Fibroblast of the aortic adventitia (primary cell): ENCODE data around the gene GPC6. TPM values are rescaled to one million over a fixed set of nuclear protein-coding genes. Genes with fewer than 3 reads are reported as not detected.

Source experiments
- DNase-seq: peaks from one replicate; pipeline ENCODE4 v3.0.0-alpha.2; 2010; ENCODE audit warnings: low read depth
- H3K4me3 ChIP-seq: 2 replicates; pipeline ENCODE4 v1.5.1; 2011; ENCODE audit warnings: low read depth, mild to moderate bottlenecking, control low read depth, low read length, moderate library complexity
- total RNA-seq: library from RNA; depleted of rRNA; stranded (reverse); fragments of >200 nt; gene quantifications from 2 replicates; pipeline ENCODE4 v1.2.3, GENCODE V29; 2012; ENCODE audit warnings: low replicate concordance
- TF ChIP-seq, protein P1 (sequence below): IDR thresholded peaks from 2 replicates; pipeline ENCODE4 v1.5.1; 2011; ENCODE audit warnings: mild to moderate bottlenecking, low read length, control low read depth, inconsistent platforms; ENCODE audit not compliant: insufficient read depth

GPC6 gene
- 76.9 and 92.6 TPM in 2 replicates for total RNA-seq

GRCh38 chr13:93226623-93227279, at the start of gene GPC6:
Gene GPC6 (plus strand): TSS chr13:93226807.
- H3K4me3 ChIP-seq = peak within 1 kb of the TSS; percentile 87
- TF ChIP-seq, protein P1, sequence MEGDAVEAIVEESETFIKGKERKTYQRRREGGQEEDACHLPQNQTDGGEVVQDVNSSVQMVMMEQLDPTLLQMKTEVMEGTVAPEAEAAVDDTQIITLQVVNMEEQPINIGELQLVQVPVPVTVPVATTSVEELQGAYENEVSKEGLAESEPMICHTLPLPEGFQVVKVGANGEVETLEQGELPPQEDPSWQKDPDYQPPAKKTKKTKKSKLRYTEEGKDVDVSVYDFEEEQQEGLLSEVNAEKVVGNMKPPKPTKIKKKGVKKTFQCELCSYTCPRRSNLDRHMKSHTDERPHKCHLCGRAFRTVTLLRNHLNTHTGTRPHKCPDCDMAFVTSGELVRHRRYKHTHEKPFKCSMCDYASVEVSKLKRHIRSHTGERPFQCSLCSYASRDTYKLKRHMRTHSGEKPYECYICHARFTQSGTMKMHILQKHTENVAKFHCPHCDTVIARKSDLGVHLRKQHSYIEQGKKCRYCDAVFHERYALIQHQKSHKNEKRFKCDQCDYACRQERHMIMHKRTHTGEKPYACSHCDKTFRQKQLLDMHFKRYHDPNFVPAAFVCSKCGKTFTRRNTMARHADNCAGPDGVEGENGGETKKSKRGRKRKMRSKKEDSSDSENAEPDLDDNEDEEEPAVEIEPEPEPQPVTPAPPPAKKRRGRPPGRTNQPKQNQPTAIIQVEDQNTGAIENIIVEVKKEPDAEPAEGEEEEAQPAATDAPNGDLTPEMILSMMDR = no peak
- DNase-seq = peak; percentile 98

- no peak overlapping the region for H3K4me3 ChIP-seq
- TF ChIP-seq, protein P1 = no peak
- DNase-seq = peak; percentile 86
Observed at GRCh38 chr13:93180356-93180969, 46.1 kb upstream of the GPC6 start.

DNA sequence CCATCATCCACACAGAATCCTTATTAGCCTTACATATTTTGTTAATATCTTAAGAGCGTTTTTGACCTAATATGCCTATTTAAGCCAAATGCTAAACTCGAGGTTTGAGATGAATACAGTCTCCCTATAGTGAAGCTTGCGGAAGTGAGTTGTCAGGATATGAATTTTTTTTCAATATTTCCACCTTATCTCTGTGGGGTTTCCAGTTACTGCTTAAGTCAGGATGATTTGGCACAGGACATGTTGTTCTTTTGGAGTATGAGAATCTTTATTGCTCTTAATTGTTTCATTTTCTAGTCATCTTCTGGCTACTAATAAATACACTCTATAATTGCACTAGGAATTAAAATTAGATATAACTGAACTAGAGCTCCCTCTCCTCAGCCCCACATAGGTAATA, 44.2 kb upstream of the GPC6 start:
- no peak overlapping the region for H3K4me3 ChIP-seq
- no peak for DNase-seq
- TF ChIP-seq, protein P1 = no peak

DNA sequence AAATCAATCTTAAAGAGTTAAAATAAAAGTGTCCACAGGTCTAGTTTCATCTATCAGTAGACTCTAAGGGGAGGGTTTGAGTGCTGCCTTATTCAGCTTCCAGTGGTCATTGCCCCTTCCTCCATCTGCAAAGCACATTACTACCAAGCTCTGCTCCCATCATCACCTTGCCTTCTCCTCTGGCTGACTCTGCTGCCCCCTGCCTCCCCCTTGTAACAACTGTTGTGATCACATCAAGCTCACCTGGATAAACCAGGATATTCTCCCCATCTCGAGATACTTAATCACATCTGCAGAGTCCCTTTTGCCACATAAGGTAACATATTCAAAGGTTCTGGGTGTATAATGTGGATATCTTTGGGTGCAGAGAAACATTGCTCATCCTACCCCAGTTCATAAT, 43.3 kb upstream of the GPC6 start:
- H3K4me3 ChIP-seq = no peak overlapping the region
- TF ChIP-seq, protein P1 = no peak
- DNase-seq = no peak

DNA sequence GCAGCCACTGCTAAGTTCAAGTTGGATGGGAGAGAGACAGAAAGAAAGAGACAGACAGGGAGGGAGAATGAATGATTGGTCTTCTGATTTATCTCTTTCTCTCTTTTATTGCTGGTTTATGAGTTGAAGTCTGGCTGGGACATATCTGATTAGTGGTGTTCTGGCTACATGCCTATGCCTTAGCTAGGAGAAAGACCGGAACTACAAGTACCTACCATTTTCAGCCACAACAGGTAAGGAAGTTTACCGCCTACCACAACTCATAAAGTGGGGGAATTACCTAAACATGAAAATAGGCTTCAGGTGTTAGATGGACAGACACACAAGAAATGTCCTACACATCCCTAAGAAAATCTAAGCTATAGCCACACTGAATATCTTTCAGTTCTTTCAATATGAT, 36.6 kb upstream of the GPC6 start:
- no peak overlapping the region for H3K4me3 ChIP-seq
- TF ChIP-seq, protein P1 = no peak
- no peak for DNase-seq

GRCh38 chr13:93193682-93194081, 32.9 kb upstream of the GPC6 start:
- TF ChIP-seq, protein P1 = no peak
- no peak overlapping the region for H3K4me3 ChIP-seq
- no peak for DNase-seq
